ENCODE data around the gene ACKR1. TPM values are rescaled to one million over a fixed set of nuclear protein-coding genes. Genes with fewer than 3 reads are reported as not detected.

Gene ACKR1
- polyA plus RNA-seq, 1 donor (not counting 4 experiments of a cell fraction or from before 2014, with no cell fraction given) = not detected

GRCh38 chr1:159248311-159248710, 43.6 kb downstream of the ACKR1 start:
- Histone ChIP-seq H3K36me3 (ENCODE audit: control insufficient read depth in 2 of 2, extremely low read depth in 1 of 2, insufficient read depth in 2 of 2, low read length in 2 of 2) (no peaks in the 10 kb centered on the region), H3K4me2 (ENCODE audit: control insufficient read depth, extremely low read depth, insufficient read depth, low read depth, low read length) (no peak overlapping the region), H3K9me3 (ENCODE audit: control insufficient read depth, low read depth, low read length) (no peaks in the 10 kb centered on the region), H3K27me3 (ENCODE audit: control insufficient read depth, extremely low read depth, insufficient read depth, low read length) (no peaks in the 10 kb centered on the region), H2AFZ (ENCODE audit: control insufficient read depth, low read length) (peak overlapping the region; percentile 11), H3K4me3 (ENCODE audit: control insufficient read depth in 2 of 3, extremely low read depth in 1 of 3, insufficient read depth in 2 of 3, low read depth in 1 of 3, low read length in 3 of 3) (no peak overlapping the region), H3K9me1 (ENCODE audit: control insufficient read depth, extremely low read depth, insufficient read depth, low read length) (no peaks in the 10 kb centered on the region), H3K79me2 (ENCODE audit: control insufficient read depth, insufficient read depth, low read length) (no peaks in the 10 kb centered on the region), H4K20me1 (ENCODE audit: control insufficient read depth, extremely low read depth, insufficient read depth, low read length) (no peaks in the 10 kb centered on the region), H3K4me1 (ENCODE audit: control insufficient read depth, extremely low read depth, insufficient read depth, low read length) (no peaks in the 10 kb centered on the region), H3K9ac (ENCODE audit: control insufficient read depth, extremely low read depth, insufficient read depth, low read length) (no peak overlapping the region), H3K27ac (ENCODE audit: control insufficient read depth, insufficient read depth, low read length) (no peak overlapping the region)
- no peak for TF ChIP-seq CTCF (optimal IDR thresholded peaks at IDR 0.05 in 1 of 3, IDR thresholded peaks at IDR 0.05 in 1 of 3, conservative IDR thresholded peaks at IDR 0.05 in 1 of 3; ENCODE audit: extremely low read depth in 1 of 3, insufficient read depth in 2 of 3, low read length in 3 of 3)
- TF ChIP-seq EZH2 (IDR thresholded peaks at IDR 0.05; ENCODE audit: low read length) = no peak
- DNase-seq (ENCODE audit: low read depth, low spot score) (no peak), FAIRE-seq (peak; percentile 80)
- dilution Hi-C loops (cut with MboI; ENCODE audit: extremely low pct_ligation_motif_present, low sequenced_read_pairs) = no loop called here

- no peak overlapping the region for H3K4me2 ChIP-seq (ENCODE audit: control insufficient read depth, extremely low read depth, insufficient read depth, low read depth, low read length)
- FAIRE-seq (no peak), DNase-seq (ENCODE audit: low read depth, low spot score) (no peak)
- no peaks in the 10 kb centered on the region for H3K36me3 ChIP-seq (ENCODE audit: control insufficient read depth in 2 of 2, extremely low read depth in 1 of 2, insufficient read depth in 2 of 2, low read length in 2 of 2)
- H3K27me3 ChIP-seq (ENCODE audit: control insufficient read depth, extremely low read depth, insufficient read depth, low read length) = no peaks in the 10 kb centered on the region
- peak in 1 of 3 experiments; percentile 25 for TF ChIP-seq CTCF (optimal IDR thresholded peaks at IDR 0.05 in 1 of 3, IDR thresholded peaks at IDR 0.05 in 1 of 3, conservative IDR thresholded peaks at IDR 0.05 in 1 of 3; ENCODE audit: extremely low read depth in 1 of 3, insufficient read depth in 2 of 3, low read length in 3 of 3)
- TF ChIP-seq EZH2 (IDR thresholded peaks at IDR 0.05; ENCODE audit: low read length) = no peak
- H4K20me1 ChIP-seq (ENCODE audit: control insufficient read depth, extremely low read depth, insufficient read depth, low read length) = no peaks in the 10 kb centered on the region
- H3K9me3 ChIP-seq (ENCODE audit: control insufficient read depth, low read depth, low read length) = no peaks in the 10 kb centered on the region
- no peaks in the 10 kb centered on the region for H3K9me1 ChIP-seq (ENCODE audit: control insufficient read depth, extremely low read depth, insufficient read depth, low read length)
- no peak overlapping the region for H2AFZ ChIP-seq (ENCODE audit: control insufficient read depth, low read length)
- no peaks in the 10 kb centered on the region for H3K4me1 ChIP-seq (ENCODE audit: control insufficient read depth, extremely low read depth, insufficient read depth, low read length)
- H3K27ac ChIP-seq (ENCODE audit: control insufficient read depth, insufficient read depth, low read length) = no peak overlapping the region
- H3K9ac ChIP-seq (ENCODE audit: control insufficient read depth, extremely low read depth, insufficient read depth, low read length) = no peak overlapping the region
- H3K79me2 ChIP-seq (ENCODE audit: control insufficient read depth, insufficient read depth, low read length) = no peaks in the 10 kb centered on the region
- no peak overlapping the region for H3K4me3 ChIP-seq (ENCODE audit: control insufficient read depth in 2 of 3, extremely low read depth in 1 of 3, insufficient read depth in 2 of 3, low read depth in 1 of 3, low read length in 3 of 3)
- dilution Hi-C loops (cut with MboI; ENCODE audit: extremely low pct_ligation_motif_present, low sequenced_read_pairs) = no loop called here
These were observed 46.1 kb downstream of the ACKR1 start for GRCh38 chr1:159250638-159251216.

Small RNA genes within 50 kb of the gene (small RNA-seq; reads per million reads assigned to genes)
- gene RNA5SP60 (ENCODE audit: insufficient read length in 3 of 3, low read depth in 3 of 3, low replicate concordance in 1 of 3) = 0 to 0.33 (median 0.25) reads per million in 3 experiments

Other genes with a start within 250 kb of the ACKR1 start
- gene IFI16, start 195.0 kb upstream of the ACKR1 start, polyA plus RNA-seq = 118 to 193 TPM (median 145 TPM) in 3 replicates
- 0.09 to 0.33 TPM (median 0.17 TPM) in 3 replicates for gene AIM2, start 128.1 kb upstream of the ACKR1 start, polyA plus RNA-seq
- gene CADM3, start 33.3 kb upstream of the ACKR1 start, polyA plus RNA-seq = 0.03 TPM in 1 of 3 replicates, not detected in the others
- gene FCER1A, start 97.5 kb downstream of the ACKR1 start, polyA plus RNA-seq = not detected in 3 replicates
- not detected in 3 replicates for gene OR10J4, start 227.3 kb downstream of the ACKR1 start, polyA plus RNA-seq
- not detected in 3 replicates for gene OR10J1, start 234.8 kb downstream of the ACKR1 start, polyA plus RNA-seq

Measured in keratinocyte (primary cell).